Measurements from ENCODE around the gene NUP210L.

DNA sequence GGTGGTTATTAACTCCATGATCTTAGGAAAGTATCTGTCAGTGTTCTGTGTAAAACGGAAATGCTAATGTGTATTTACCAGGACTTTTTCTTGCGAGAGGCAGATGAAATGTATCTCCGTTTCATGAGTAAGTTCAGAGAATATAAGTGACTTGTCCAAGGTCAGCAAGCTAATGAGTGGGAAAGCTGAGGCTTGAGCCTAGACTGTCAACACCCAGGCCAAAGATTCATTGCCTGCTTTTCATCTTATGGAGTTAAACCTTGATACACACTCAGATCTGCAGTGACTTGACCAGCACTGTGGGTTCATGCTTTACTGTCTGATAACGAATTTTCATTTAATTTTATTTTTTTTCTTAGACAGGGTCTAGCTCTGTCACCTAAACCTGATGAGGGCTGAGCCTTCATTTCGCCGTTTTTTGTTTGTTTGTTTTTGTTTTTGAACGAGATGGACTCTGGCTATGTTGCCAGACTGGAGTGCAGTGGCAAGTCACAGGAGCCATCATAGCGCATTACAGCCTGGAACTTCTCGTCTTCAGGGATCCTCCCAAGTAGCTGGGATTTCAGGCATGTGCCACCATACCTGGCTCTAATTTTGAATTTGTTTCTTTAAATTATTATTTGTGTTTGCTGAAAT, 176.5 kb downstream of the NUP210L start:
- no peak for TF ChIP-seq TAF1 (conservative IDR thresholded peaks at IDR 0.05)
- TF ChIP-seq RAD21 (IDR thresholded peaks at IDR 0.05): no peak
- TF ChIP-seq CTCF (IDR thresholded peaks at IDR 0.05; ENCODE audit: low read depth, low read length, missing input control): no peak
- TF ChIP-seq SP1 (IDR thresholded peaks at IDR 0.05): no peak
- TF ChIP-seq MAX (IDR thresholded peaks at IDR 0.05): no peak
- TF ChIP-seq, protein P1, sequence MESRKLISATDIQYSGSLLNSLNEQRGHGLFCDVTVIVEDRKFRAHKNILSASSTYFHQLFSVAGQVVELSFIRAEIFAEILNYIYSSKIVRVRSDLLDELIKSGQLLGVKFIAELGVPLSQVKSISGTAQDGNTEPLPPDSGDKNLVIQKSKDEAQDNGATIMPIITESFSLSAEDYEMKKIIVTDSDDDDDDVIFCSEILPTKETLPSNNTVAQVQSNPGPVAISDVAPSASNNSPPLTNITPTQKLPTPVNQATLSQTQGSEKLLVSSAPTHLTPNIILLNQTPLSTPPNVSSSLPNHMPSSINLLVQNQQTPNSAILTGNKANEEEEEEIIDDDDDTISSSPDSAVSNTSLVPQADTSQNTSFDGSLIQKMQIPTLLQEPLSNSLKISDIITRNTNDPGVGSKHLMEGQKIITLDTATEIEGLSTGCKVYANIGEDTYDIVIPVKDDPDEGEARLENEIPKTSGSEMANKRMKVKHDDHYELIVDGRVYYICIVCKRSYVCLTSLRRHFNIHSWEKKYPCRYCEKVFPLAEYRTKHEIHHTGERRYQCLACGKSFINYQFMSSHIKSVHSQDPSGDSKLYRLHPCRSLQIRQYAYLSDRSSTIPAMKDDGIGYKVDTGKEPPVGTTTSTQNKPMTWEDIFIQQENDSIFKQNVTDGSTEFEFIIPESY (IDR thresholded peaks at IDR 0.05): no peak
- TF ChIP-seq, protein P2, sequence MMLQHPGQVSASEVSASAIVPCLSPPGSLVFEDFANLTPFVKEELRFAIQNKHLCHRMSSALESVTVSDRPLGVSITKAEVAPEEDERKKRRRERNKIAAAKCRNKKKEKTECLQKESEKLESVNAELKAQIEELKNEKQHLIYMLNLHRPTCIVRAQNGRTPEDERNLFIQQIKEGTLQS (IDR thresholded peaks at IDR 0.05): no peak
- TF ChIP-seq, protein P3, sequence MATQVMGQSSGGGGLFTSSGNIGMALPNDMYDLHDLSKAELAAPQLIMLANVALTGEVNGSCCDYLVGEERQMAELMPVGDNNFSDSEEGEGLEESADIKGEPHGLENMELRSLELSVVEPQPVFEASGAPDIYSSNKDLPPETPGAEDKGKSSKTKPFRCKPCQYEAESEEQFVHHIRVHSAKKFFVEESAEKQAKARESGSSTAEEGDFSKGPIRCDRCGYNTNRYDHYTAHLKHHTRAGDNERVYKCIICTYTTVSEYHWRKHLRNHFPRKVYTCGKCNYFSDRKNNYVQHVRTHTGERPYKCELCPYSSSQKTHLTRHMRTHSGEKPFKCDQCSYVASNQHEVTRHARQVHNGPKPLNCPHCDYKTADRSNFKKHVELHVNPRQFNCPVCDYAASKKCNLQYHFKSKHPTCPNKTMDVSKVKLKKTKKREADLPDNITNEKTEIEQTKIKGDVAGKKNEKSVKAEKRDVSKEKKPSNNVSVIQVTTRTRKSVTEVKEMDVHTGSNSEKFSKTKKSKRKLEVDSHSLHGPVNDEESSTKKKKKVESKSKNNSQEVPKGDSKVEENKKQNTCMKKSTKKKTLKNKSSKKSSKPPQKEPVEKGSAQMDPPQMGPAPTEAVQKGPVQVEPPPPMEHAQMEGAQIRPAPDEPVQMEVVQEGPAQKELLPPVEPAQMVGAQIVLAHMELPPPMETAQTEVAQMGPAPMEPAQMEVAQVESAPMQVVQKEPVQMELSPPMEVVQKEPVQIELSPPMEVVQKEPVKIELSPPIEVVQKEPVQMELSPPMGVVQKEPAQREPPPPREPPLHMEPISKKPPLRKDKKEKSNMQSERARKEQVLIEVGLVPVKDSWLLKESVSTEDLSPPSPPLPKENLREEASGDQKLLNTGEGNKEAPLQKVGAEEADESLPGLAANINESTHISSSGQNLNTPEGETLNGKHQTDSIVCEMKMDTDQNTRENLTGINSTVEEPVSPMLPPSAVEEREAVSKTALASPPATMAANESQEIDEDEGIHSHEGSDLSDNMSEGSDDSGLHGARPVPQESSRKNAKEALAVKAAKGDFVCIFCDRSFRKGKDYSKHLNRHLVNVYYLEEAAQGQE (IDR thresholded peaks at IDR 0.05): no peak
- no peak for TF ChIP-seq HNF4G (IDR thresholded peaks at IDR 0.05)
- TF ChIP-seq FOXA1 (IDR thresholded peaks at IDR 0.05): no peak
- TF ChIP-seq GABPA (IDR thresholded peaks at IDR 0.05 in 1 of 2, conservative IDR thresholded peaks at IDR 0.05 in 1 of 2): no peak
- TF ChIP-seq RXRA (IDR thresholded peaks at IDR 0.05): no peak
- TF ChIP-seq NR2F2 (IDR thresholded peaks at IDR 0.05): no peak
- TF ChIP-seq HNF4A (conservative IDR thresholded peaks at IDR 0.05): no peak

Measured in liver (tissue), 3 donors.